GM12891 (cell line): ENCODE results near the gene RPL18.
"Not testable (repeated sequence)": the region's sequence is repeated elsewhere in the genome, so short reads cannot be mapped to it uniquely, and the experiment has no call there.

Source experiments
- DNase-seq: peaks from one replicate; pipeline ENCODE4 v3.0.0; 2011; ENCODE audit warnings: low spot score; ENCODE audit not compliant: insufficient read length
- FAIRE-seq: peaks from 2 replicates; lab custom pipeline; 2011; peaks lifted over from hg19 to GRCh38; lab: Jason Lieb, UNC
- PAX5 ChIP-seq: IDR thresholded peaks from 2 replicates; pipeline ENCODE4 v1.6.1; 2011; ENCODE audit warnings: low read length, moderate library complexity, mild to moderate bottlenecking; ENCODE audit not compliant: insufficient read depth, severe bottlenecking
- POLR2A ChIP-seq: IDR thresholded peaks from 2 replicates; pipeline ENCODE4 v1.6.1; 2011; ENCODE audit warnings: low read depth, low read length, control low read depth
- POLR2AphosphoS5 ChIP-seq: IDR thresholded peaks from 2 replicates; pipeline ENCODE4 v1.6.1; 2011; ENCODE audit warnings: low read depth, low read length, control low read depth
- POU2F2 ChIP-seq: IDR thresholded peaks from 2 replicates; pipeline ENCODE4 v1.6.1; 2011; ENCODE audit warnings: low read depth, mild to moderate bottlenecking, control low read depth, low read length, moderate library complexity
- SPI1 ChIP-seq: IDR thresholded peaks from 2 replicates; pipeline ENCODE4 v1.6.1; 2011; ENCODE audit warnings: low read depth, low read length, control low read depth
- TAF1 ChIP-seq: IDR thresholded peaks from 2 replicates; pipeline ENCODE4 v1.6.1; 2011; ENCODE audit warnings: low read depth, low read length, control low read depth

RPL18 gene

GRCh38 chr19:48588670-48589401 is 30.1 kb downstream of the RPL18 start:
- FAIRE-seq (peak; percentile 78), DNase-seq (peak; percentile 90)
- TF ChIP-seq POLR2A (no peak), TAF1 (no peak), PAX5 (no peak), POU2F2 (no peak)

GRCh38 chr19:48587387-48587786 is 31.6 kb downstream of the RPL18 start:
- DNase-seq = no peak
- no peak for FAIRE-seq
- TF ChIP-seq TAF1 = no peak
- TF ChIP-seq POU2F2 = no peak
- TF ChIP-seq POLR2AphosphoS5 = no peak
- TF ChIP-seq SPI1 = no peak
- no peak for TF ChIP-seq PAX5
- no peak for TF ChIP-seq POLR2A

- TF ChIP-seq SPI1 = no peak
- TF ChIP-seq TAF1 = no peak
- no peak for TF ChIP-seq PAX5
- no peak for TF ChIP-seq POLR2AphosphoS5
- no peak for TF ChIP-seq POLR2A
- TF ChIP-seq POU2F2 = no peak
- DNase-seq (no peak), FAIRE-seq (no peak)
Observed at GRCh38 chr19:48582168-48582567, 36.8 kb downstream of the RPL18 start.

- FAIRE-seq (no peak), DNase-seq (no peak)
- TF ChIP-seq PAX5 (no peak), POLR2A (no peak), SPI1 (no peak), POLR2AphosphoS5 (no peak), TAF1 (no peak), POU2F2 (no peak)
Observed at GRCh38 chr19:48578891-48579290, 40.1 kb downstream of the RPL18 start.

- DNase-seq, FAIRE-seq: not testable (repeated sequence)
Observed at GRCh38 chr19:48577908-48578307, 41.1 kb downstream of the RPL18 start.

- TF ChIP-seq POLR2A (no peak), POU2F2 (no peak), TAF1 (no peak), SPI1 (no peak)
- FAIRE-seq (no peak), DNase-seq (no peak)
Observed at GRCh38 chr19:48575931-48576622, 42.9 kb downstream of the RPL18 start.

GRCh38 chr19:48573163-48573505 is 45.8 kb downstream of the RPL18 start:
- no peak for FAIRE-seq
- TF ChIP-seq POLR2AphosphoS5 (no peak), TAF1 (no peak), POU2F2 (no peak), SPI1 (no peak), PAX5 (no peak)
- DNase-seq = no peak

GRCh38 chr19:48571378-48572162 is 47.4 kb downstream of the RPL18 start:
- FAIRE-seq (no peak), DNase-seq (no peak)
- TF ChIP-seq POLR2AphosphoS5 (no peak), POLR2A (no peak), POU2F2 (no peak), PAX5 (no peak), SPI1 (no peak), TAF1 (no peak)

GRCh38 chr19:48569814-48570213 is 49.2 kb downstream of the RPL18 start:
- TF ChIP-seq POLR2AphosphoS5 (no peak), POLR2A (no peak), POU2F2 (no peak), PAX5 (no peak), TAF1 (no peak), SPI1 (no peak)
- DNase-seq = no peak

More at GRCh38 chr19:48569814-48570213, 49.2 kb downstream of the RPL18 start:
- FAIRE-seq = no peak
